Fibroblast of pulmonary artery (primary cell): ENCODE results near the gene RPS19BP1.

ENCODE experiments used
- DNase-seq: peaks from one replicate; pipeline ENCODE4 v3.0.0-alpha.2; 2010; ENCODE audit warnings: low read depth
- H3K4me3 ChIP-seq: replicated peaks from 2 replicates; pipeline ENCODE4 v1.5.1; 2011; ENCODE audit warnings: low read depth, mild to moderate bottlenecking, control low read depth, low read length, moderate library complexity
- TF ChIP-seq, protein P1 (sequence below): IDR thresholded peaks from 2 replicates; pipeline ENCODE4 v1.5.1; 2011; ENCODE audit warnings: mild to moderate bottlenecking, control low read depth, low read length, inconsistent platforms; ENCODE audit errors: missing control alignments

The RPS19BP1 gene

GRCh38 chr22:39502789-39503409, 29.6 kb downstream of the RPS19BP1 start:
- DNase-seq: no peak
- TF ChIP-seq, protein P1, sequence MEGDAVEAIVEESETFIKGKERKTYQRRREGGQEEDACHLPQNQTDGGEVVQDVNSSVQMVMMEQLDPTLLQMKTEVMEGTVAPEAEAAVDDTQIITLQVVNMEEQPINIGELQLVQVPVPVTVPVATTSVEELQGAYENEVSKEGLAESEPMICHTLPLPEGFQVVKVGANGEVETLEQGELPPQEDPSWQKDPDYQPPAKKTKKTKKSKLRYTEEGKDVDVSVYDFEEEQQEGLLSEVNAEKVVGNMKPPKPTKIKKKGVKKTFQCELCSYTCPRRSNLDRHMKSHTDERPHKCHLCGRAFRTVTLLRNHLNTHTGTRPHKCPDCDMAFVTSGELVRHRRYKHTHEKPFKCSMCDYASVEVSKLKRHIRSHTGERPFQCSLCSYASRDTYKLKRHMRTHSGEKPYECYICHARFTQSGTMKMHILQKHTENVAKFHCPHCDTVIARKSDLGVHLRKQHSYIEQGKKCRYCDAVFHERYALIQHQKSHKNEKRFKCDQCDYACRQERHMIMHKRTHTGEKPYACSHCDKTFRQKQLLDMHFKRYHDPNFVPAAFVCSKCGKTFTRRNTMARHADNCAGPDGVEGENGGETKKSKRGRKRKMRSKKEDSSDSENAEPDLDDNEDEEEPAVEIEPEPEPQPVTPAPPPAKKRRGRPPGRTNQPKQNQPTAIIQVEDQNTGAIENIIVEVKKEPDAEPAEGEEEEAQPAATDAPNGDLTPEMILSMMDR: no peak
- H3K4me3 ChIP-seq: peak overlapping the region; percentile 84

- TF ChIP-seq, protein P1: no peak
- DNase-seq: peak; percentile 95
Observed at GRCh38 chr22:39502109-39502788, 30.3 kb downstream of the RPS19BP1 start, which contains the start of gene MIEF1. TSS of gene MIEF1 (plus strand) at chr22:39502290. CDS start at chr22:39511295, 9,005 bp downstream.

DNA sequence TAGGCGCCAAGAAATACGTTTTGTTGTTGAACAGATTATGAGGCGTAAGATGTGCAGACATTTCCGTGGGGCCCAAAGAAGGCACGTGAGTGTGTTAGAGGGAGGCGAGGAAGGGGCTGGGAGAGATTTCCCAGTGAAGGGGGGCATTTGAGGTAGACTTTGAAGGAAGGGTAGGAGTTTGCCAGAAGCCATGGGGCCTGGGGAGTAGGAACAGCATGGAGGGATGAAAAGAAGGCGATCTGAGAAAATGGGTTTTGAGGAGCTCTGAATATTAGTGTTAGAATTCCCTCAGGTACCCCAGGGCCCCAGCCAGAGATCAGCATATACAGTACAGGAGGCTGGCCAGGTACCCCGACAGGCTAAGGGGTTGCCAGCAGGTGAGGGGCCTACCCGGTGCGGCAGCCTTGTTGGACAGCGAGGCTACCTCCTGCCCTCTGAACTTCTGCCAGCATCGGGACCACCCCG, 30.9 kb downstream of the RPS19BP1 start:
- TF ChIP-seq, protein P1: no peak
- H3K4me3 ChIP-seq: peak overlapping the region; percentile 84
- DNase-seq: no peak

More at GRCh38 chr22:39502109-39502788, 30.3 kb downstream of the RPS19BP1 start, which contains the start of gene MIEF1:
- H3K4me3 ChIP-seq: peak within 1 kb of the TSS; percentile 84

DNA sequence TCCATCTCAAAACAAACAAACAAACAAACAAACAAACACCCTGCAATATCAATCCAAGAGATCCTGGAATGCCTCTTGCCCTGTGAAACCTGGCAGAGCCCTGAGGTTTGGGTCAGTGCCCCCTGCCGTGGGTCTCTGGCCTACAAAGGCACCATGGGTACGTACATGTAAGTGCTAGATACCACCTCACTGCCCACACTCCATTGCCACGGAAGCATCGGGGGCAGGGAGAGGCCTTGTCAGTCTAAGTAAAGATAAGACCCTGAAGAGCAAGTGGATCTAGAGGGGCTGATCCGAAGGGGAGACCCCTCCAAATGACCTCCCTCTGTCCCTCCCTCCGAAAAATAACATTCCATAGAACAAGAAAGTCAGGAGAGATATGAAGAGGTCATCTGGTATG, 32.4 kb downstream of the RPS19BP1 start:
- TF ChIP-seq, protein P1: no peak
- H3K4me3 ChIP-seq: no peak overlapping the region
- no peak for DNase-seq

DNA sequence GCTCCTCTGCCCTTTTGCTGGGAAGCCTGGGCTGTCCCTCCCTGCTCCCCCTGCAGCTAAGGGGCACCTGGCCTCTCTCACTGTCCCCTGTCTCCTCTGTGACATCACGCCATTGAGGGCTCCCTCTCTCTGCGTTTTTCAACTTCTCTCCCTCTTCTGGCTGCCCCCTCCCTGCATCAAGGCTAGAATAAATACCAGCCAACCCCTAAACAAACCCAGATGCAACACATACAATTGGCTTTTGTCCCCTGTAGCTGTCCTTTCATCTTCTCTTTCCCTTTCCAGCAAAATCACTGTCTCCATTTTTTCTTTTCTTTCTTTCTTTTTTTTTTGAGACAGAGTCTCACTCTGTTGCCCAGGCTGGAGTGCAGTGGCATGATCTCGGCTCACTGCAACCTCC, 33.7 kb downstream of the RPS19BP1 start:
- TF ChIP-seq, protein P1: no peak
- H3K4me3 ChIP-seq: no peak overlapping the region
- no peak for DNase-seq

GRCh38 chr22:39498368-39498767, 34.2 kb downstream of the RPS19BP1 start:
- H3K4me3 ChIP-seq: no peak overlapping the region
- no peak for DNase-seq
- TF ChIP-seq, protein P1: no peak
